A549 (cell line): ENCODE results near the gene PTGES2. TPM values are rescaled to one million over a fixed set of nuclear protein-coding genes. Genes with fewer than 3 reads are reported as not detected.

Source experiments
- ATAC-seq, 2 experiments: fragments of 200-7000 bp in 1 of 2; fragments of >200 bp in 1 of 2; cut with Nextera tagmentation in 1 of 2; cut with Tn5 transposase in 1 of 2; 3 replicates each; pipeline versions ENCODE4 v1.8.0 to v1.9.1; 2018 to 2020; ENCODE audit warnings: mild to moderate bottlenecking in 1 of 2, moderate library complexity in 1 of 2
- CTCF ChIA-PET: fragments of 300-600 bp; sonication (Branson Sonifier 250); formaldehyde crosslinking; extraction: SDS; loops from one replicate; lab custom pipeline; 2021; ENCODE audit warnings: antibody characterized with exemption, inconsistent platforms; lab: Yijun Ruan, JAX
- POLR2A ChIA-PET: fragments of 350-600 bp; formaldehyde crosslinking; extraction: SDS; loops from one replicate; lab custom pipeline; 2021; ENCODE audit warnings: antibody characterized with exemption, inconsistent platforms; lab: Yijun Ruan, JAX
- DNase-seq, 2 experiments: peaks; one replicate each; pipeline versions ENCODE4 v3.0.0 to v3.0.0-alpha.2; 2011 to 2016; ENCODE audit warnings: low read depth in 1 of 2, low spot score in 1 of 2
- FAIRE-seq: peaks from 2 replicates; lab custom pipeline; 2011; peaks lifted over from hg19 to GRCh38; lab: Jason Lieb, UNC
- H3K27ac ChIP-seq, 2 experiments: fragments of >200 bp; sonication (Bioruptor Twin); formaldehyde crosslinking; 3 replicates each; pipeline ENCODE4 v1.5.1; 2016 to 2017
- H3K4me1 ChIP-seq: fragments of >200 bp; sonication (Bioruptor Twin); formaldehyde crosslinking; 3 replicates; pipeline ENCODE4 v1.6.1; 2016
- H3K4me2 ChIP-seq: fragments of >200 bp; sonication (Bioruptor Twin); formaldehyde crosslinking; 3 replicates; pipeline ENCODE4 v1.6.1; 2016
- H3K4me3 ChIP-seq: fragments of >200 bp; sonication (Bioruptor Twin); formaldehyde crosslinking; 3 replicates; pipeline ENCODE4 v1.5.1; 2016
- H3K9me3 ChIP-seq: fragments of >200 bp; sonication (Bioruptor Twin); formaldehyde crosslinking; 3 replicates; pipeline ENCODE4 v1.6.1; 2016
- BHLHE40 ChIP-seq: IDR thresholded peaks from 2 replicates; pipeline ENCODE4 v1.6.1; 2012; ENCODE audit warnings: low read depth, low read length, inconsistent platforms
- CBX2 ChIP-seq: fragments of 200-600 bp; sonication (generic); IDR thresholded peaks from 2 replicates; pipeline ENCODE4 v1.6.1; 2016; ENCODE audit warnings: low read depth, mild to moderate bottlenecking, borderline replicate concordance
- FOSB ChIP-seq: fragments of 250-450 bp; sonication (Bioruptor Pico); IDR thresholded peaks from 2 replicates; pipeline ENCODE4 v1.5.0; 2020; ENCODE audit warnings: mild to moderate bottlenecking, moderate library complexity
- GATA3 ChIP-seq: IDR thresholded peaks from 2 replicates; pipeline ENCODE4 v1.6.1; 2012; ENCODE audit warnings: borderline replicate concordance
- JUN ChIP-seq, 2 experiments: fragments of >200 bp; sonication (Bioruptor Twin); formaldehyde crosslinking; IDR thresholded peaks; 2 replicates in 1 of 2; 3 replicates in 1 of 2; pipeline ENCODE4 v1.6.1; 2016 to 2017
- JUNB ChIP-seq: fragments of >200 bp; sonication (Bioruptor Twin); formaldehyde crosslinking; IDR thresholded peaks from 2 replicates; pipeline ENCODE4 v1.6.1; 2016
- KDM5A ChIP-seq: fragments of 200-600 bp; sonication (generic); IDR thresholded peaks from 2 replicates; pipeline ENCODE4 v1.6.1; 2016; ENCODE audit warnings: antibody characterized with exemption, mild to moderate bottlenecking
- NPAS2 ChIP-seq: fragments of 250-450 bp; sonication (Bioruptor Pico); IDR thresholded peaks from 2 replicates; pipeline ENCODE4 v1.8.0; 2022; ENCODE audit warnings: mild to moderate bottlenecking, moderate library complexity, borderline replicate concordance
- NR3C1 ChIP-seq: fragments of >200 bp; sonication (Bioruptor Twin); formaldehyde crosslinking; IDR thresholded peaks from 3 replicates; pipeline ENCODE4 v1.6.1; 2017
- POLR2AphosphoS2 ChIP-seq: conservative IDR thresholded peaks from 2 replicates; pipeline ENCODE4 v1.6.1; 2012; ENCODE audit warnings: low read length, improper control_type of control experiment, inconsistent platforms
- RNF2 ChIP-seq: fragments of 200-600 bp; sonication (generic); IDR thresholded peaks from 2 replicates; pipeline ENCODE4 v1.6.1; 2016; ENCODE audit warnings: low read depth, mild to moderate bottlenecking, antibody characterized with exemption, moderate library complexity, borderline replicate concordance
- SMC3 ChIP-seq: fragments of >200 bp; sonication (Bioruptor Twin); formaldehyde crosslinking; IDR thresholded peaks from 3 replicates; pipeline ENCODE4 v1.6.1; 2018; ENCODE audit warnings: inconsistent platforms
- TFCP2L1 ChIP-seq: fragments of 250-450 bp; sonication (Bioruptor Pico); IDR thresholded peaks from 2 replicates; pipeline ENCODE4 v1.5.0; 2021; ENCODE audit warnings: mild to moderate bottlenecking
- ZFP36 ChIP-seq: fragments of 450-650 bp; IDR thresholded peaks from 2 replicates; pipeline ENCODE4 v1.6.1; 2014; ENCODE audit warnings: borderline replicate concordance; ENCODE audit not compliant: partially characterized antibody
- WGBS: methylation state at CpG from one replicate; pipeline ENCODE4 v1.1.6; 2017; ENCODE audit errors: missing lambda C conversion rate; 5-methylcytosine and 5-hydroxymethylcytosine counted together
- polyA plus RNA-seq, 4 experiments: library from polyadenylated mRNA; depleted of rRNA in 3 of 4; stranded (reverse); fragments of >200 nt; fragmentation: RNase III in 1 of 4; extraction: RNeasy Plus Mini Kit Qiagen cat#74134 plus additional on column Dnase treatment in 1 of 4; gene quantifications; 2 replicates in 3 of 4; 3 replicates in 1 of 4; pipeline ENCODE4 v1.2.3, GENCODE V29; 2011 to 2017
- TF ChIP-seq, protein P1 (sequence below): fragments of >200 bp; sonication (Bioruptor Twin); formaldehyde crosslinking; IDR thresholded peaks from 3 replicates; pipeline ENCODE4 v1.5.1; 2016
- TF ChIP-seq, protein P2 (sequence below): fragments of 200-600 bp; sonication (generic); IDR thresholded peaks from 2 replicates; pipeline ENCODE4 v1.6.1; 2016; ENCODE audit warnings: antibody characterized with exemption, mild to moderate bottlenecking, moderate library complexity
- TF ChIP-seq, protein P3 (sequence below): IDR thresholded peaks from 2 replicates; pipeline ENCODE4 v1.6.1; 2012

Gene PTGES2
- polyA plus RNA-seq, 2 of the 4 experiments (the other 2 are of a cell fraction), result 94.1 to 94.5 TPM

DNA sequence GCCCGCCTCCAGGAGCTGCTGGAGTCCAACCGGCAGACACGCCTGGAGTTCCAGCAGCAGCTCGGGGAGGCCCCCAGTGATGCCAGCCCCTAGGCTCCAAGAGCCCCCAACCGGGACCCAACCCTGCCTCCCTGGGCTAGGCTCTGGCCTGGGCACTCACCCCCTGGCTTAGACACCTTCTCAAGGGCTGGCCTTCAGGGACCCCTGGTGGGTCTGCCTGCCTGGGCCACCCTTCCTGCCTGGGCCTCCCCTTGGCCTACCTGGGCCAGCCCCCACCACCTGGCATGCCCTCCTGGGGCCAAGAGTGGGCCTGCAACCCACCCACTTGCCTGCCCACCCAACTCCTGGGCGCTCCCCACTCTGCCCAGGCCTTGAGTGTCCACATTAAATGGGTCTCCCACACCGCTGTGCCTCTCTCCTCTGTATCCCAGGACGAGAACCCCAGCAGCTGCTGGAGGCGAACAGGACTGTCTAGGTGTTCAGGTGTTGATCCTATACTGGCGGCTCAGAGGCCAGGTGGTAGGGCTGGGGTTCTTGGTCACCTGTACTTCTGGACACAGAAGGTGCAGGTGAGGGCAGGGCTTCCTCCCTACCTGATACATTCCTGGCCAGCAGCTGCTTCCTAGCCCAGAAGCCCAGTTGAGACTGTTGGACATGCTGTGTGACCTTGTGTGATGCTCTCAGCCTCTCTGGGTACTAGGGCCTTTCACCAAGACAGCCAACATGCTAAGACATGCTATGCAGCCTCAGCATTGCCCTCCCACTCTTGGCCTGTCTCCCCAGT lies 36.2 kb upstream of the PTGES2 start:
- FAIRE-seq (no peak), ATAC-seq (no peak), DNase-seq (no peak)
- TF ChIP-seq FOSB (no peak), ZFP36 (peak; percentile 17)
- Histone ChIP-seq H3K4me3 (no peak overlapping the region), H3K4me1 (peaks cover 11% of the 10 kb centered on the region; the same call in 1 of the 3 replicates), H3K4me2 (no peak overlapping the region), H3K27ac (no peak overlapping the region), H3K9me3 (no peaks in the 10 kb centered on the region)
- ChIA-PET POLR2A (no interaction called here), CTCF (interaction anchor here (0.9 to 1.4 kb wide), 3 partner anchors 11 to 17 kb away, joined by 3 read pairs; no protein-coding TSS in a partner anchor)
- 94% methylated on average over 9 of the region's 10 CpGs for WGBS

DNA sequence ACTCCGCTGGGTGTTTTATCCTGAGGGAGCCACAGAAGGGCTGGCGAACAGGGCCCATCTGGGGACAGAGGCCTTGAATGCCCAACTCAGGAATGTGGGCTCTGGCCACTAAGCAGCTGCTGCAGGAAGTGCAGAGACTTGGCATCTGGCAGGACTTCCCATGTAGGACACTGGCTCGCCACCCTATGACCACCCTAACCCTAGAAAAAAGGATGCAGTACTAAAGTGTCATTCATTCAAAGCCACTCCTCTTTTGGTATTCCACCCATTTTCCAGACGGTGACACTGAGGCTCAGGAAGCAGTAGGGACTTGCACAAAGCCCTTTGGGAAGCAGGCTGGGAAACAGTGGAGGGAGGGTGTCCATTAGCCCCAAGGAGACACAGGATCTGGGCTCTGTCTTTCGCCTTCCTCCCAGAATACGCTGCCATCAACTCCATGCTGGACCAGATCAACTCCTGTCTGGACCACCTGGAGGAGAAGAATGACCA lies 35.5 kb upstream of the PTGES2 start:
- Histone ChIP-seq H3K4me1 (peaks cover 11% of the 10 kb centered on the region; the same call in 1 of the 3 replicates), H3K27ac (no peak overlapping the region), H3K4me2 (no peak overlapping the region), H3K4me3 (no peak overlapping the region), H3K9me3 (no peaks in the 10 kb centered on the region)
- WGBS, result 91% methylated on average over 6 of the region's 6 CpGs
- DNase-seq (no peak), ATAC-seq (no peak), FAIRE-seq (no peak)
- TF ChIP-seq NR3C1 (no peak), BHLHE40 (no peak), JUNB (no peak), TFCP2L1 (CRISPR knock-in tag) (no peak), JUN (IDR thresholded peaks at IDR 0.05) (no peak), FOSB (no peak), POLR2AphosphoS2 (no peak), KDM5A (no peak), NPAS2 (CRISPR knock-in tag) (no peak), GATA3 (no peak), CBX2 (no peak)
- TF ChIP-seq, protein P1, sequence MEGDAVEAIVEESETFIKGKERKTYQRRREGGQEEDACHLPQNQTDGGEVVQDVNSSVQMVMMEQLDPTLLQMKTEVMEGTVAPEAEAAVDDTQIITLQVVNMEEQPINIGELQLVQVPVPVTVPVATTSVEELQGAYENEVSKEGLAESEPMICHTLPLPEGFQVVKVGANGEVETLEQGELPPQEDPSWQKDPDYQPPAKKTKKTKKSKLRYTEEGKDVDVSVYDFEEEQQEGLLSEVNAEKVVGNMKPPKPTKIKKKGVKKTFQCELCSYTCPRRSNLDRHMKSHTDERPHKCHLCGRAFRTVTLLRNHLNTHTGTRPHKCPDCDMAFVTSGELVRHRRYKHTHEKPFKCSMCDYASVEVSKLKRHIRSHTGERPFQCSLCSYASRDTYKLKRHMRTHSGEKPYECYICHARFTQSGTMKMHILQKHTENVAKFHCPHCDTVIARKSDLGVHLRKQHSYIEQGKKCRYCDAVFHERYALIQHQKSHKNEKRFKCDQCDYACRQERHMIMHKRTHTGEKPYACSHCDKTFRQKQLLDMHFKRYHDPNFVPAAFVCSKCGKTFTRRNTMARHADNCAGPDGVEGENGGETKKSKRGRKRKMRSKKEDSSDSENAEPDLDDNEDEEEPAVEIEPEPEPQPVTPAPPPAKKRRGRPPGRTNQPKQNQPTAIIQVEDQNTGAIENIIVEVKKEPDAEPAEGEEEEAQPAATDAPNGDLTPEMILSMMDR, result no peak
- TF ChIP-seq, protein P2, sequence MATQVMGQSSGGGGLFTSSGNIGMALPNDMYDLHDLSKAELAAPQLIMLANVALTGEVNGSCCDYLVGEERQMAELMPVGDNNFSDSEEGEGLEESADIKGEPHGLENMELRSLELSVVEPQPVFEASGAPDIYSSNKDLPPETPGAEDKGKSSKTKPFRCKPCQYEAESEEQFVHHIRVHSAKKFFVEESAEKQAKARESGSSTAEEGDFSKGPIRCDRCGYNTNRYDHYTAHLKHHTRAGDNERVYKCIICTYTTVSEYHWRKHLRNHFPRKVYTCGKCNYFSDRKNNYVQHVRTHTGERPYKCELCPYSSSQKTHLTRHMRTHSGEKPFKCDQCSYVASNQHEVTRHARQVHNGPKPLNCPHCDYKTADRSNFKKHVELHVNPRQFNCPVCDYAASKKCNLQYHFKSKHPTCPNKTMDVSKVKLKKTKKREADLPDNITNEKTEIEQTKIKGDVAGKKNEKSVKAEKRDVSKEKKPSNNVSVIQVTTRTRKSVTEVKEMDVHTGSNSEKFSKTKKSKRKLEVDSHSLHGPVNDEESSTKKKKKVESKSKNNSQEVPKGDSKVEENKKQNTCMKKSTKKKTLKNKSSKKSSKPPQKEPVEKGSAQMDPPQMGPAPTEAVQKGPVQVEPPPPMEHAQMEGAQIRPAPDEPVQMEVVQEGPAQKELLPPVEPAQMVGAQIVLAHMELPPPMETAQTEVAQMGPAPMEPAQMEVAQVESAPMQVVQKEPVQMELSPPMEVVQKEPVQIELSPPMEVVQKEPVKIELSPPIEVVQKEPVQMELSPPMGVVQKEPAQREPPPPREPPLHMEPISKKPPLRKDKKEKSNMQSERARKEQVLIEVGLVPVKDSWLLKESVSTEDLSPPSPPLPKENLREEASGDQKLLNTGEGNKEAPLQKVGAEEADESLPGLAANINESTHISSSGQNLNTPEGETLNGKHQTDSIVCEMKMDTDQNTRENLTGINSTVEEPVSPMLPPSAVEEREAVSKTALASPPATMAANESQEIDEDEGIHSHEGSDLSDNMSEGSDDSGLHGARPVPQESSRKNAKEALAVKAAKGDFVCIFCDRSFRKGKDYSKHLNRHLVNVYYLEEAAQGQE, result no peak
- POLR2A ChIA-PET, result no interaction called here
- CTCF ChIA-PET, result interaction anchor here (1.0 kb wide), 1 partner anchor 18 kb away, joined by 3 read pairs; no protein-coding TSS in a partner anchor

DNA sequence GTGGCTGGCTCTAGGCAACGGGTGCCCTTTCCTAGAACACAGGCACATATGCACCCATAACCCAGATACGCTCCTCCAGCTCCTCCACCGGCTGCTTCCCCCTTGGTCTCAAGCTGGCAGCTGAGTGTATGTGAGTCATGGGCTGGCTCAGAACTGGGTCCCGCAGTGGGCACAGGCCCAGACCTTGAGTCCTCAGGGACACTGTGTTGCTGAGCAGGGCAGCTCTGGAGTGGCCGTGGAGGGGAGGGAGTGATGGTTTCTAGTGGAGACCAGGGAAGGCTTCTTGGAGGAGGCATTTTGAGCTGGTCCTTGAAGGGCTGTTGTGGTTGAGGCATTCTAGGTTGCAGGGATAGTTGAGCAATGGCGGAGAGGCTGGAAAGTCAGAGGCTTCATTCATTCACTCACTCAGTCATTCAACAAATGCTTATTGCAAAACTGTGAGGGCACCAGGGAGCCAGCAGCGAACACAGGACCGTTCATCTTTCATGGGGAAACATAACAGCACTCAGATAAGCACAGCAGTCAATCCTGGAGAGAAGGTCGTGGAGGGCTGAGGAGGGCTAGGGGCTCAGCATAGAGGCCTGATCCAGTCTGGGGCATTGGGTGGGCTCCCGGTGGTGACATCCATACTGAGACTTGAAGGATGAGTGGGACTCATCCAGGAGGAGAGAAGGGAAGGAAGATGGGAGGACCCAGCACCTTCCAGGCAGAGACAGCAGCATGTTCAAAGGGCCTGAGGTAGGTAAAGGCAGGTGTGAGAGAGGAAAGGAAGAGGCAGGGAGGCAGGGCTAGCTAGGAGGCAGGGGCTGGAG lies 34.9 kb upstream of the PTGES2 start:
- POLR2A ChIA-PET, result interaction anchor here (0.9 kb wide), 2 partner anchors 31 to 34 kb away, joined by 3 to 4 read pairs; no protein-coding TSS in a partner anchor
- ATAC-seq (no peak), DNase-seq (no peak)
- H3K4me2 ChIP-seq, result no peak overlapping the region
- no peak overlapping the region for H3K27ac ChIP-seq
- H3K9me3 ChIP-seq, result no peaks in the 10 kb centered on the region
- TF ChIP-seq ZFP36, result peak; percentile 82
- no peak for TF ChIP-seq RNF2
- no peak for TF ChIP-seq NPAS2 (CRISPR knock-in tag)
- TF ChIP-seq, protein P3, sequence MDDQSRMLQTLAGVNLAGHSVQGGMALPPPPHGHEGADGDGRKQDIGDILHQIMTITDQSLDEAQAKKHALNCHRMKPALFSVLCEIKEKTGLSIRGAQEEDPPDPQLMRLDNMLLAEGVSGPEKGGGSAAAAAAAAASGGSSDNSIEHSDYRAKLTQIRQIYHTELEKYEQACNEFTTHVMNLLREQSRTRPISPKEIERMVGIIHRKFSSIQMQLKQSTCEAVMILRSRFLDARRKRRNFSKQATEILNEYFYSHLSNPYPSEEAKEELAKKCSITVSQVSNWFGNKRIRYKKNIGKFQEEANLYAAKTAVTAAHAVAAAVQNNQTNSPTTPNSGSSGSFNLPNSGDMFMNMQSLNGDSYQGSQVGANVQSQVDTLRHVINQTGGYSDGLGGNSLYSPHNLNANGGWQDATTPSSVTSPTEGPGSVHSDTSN, result no peak
- no peak for TF ChIP-seq SMC3
- TF ChIP-seq, all 56 proteins: peak for 1
- peaks cover 11% of the 10 kb centered on the region; the same call in 1 of the 3 replicates for H3K4me1 ChIP-seq
- 80% methylated on average over 8 of the region's 10 CpGs for WGBS
- H3K4me3 ChIP-seq, result no peak overlapping the region
- no peak for FAIRE-seq
- CTCF ChIA-PET, result interaction anchor here (0.9 to 1.2 kb wide), 3 partner anchors 11 to 25 kb away, joined by 3 to 7 read pairs (median 3); no protein-coding TSS in a partner anchor
